OCI-M2 (cell line): ENCODE measurements around the gene ZNF487.
"Not testable (repeated sequence)": the region's sequence is repeated elsewhere in the genome, so short reads cannot be mapped to it uniquely, and the experiment has no call there.

ENCODE experiments used
- DNase-seq: peaks from one replicate; lab custom pipeline; 2025; ENCODE audit not compliant: unreplicated experiment; lab: John Stamatoyannopoulos, UW

Gene ZNF487

DNA sequence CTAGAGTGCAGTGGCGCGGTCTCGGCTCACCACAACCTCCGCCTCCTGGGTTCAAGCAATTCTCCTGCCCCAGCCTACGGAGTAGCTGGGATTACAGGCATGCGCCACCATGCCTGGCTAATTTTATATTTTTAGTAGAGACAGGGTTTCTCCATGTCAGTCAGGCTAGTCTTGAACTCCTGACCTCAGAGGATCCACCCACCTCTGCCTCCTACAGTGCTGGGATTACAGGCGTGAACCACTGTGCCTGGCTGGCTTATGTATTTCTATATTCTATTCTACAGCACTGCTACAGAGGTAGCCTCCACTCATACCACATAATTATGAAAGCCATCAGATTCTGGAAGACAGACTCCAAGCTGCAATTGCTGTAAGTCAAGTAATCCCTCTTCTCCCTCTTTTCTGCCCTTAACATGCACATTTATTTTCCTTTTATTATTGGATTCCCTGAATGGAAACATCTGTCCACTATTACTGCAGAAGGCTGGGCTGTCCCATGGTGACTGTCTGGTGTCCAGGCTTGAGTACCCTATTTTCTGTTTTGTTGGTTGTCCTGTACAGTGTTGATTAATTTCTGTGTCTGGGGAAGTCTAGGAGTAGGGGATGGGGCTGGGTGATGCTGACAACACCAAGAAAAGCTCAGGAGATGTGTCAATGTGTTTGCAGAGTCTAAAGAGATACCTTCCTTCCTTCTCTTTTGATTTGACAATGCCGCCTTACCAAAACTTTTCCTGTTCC, 5.8 kb upstream of the ZNF487 start:
- DNase-seq, result no peak

GRCh38 chr10:43437141-43437870, 395 bp downstream of the ZNF487 start:
- DNase-seq, result no peak

GRCh38 chr10:43440463-43441134, 3.7 kb downstream of the ZNF487 start:
- no peak for DNase-seq

DNA sequence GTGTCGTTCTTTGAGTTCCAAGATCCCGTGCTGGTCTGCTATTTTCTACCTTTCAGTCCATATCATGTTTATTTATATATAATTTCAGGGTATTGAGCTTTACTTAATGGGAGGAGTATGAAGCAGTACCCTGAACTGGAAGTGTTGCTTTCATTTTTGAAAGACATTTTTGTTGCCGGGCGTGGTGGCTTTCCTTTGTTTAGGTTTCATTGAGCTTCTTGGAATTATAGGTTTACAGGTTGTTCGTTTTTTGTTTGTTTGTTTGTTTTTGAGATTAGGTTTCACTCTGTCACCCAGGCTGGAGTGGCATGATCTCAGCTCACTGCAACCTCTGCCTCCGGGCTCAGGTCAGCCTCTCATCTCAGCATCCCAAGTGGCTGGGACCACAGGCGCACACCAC, 7.4 kb downstream of the ZNF487 start:
- no peak for DNase-seq

- no peak for DNase-seq
Observed at GRCh38 chr10:43444897-43445466, 8.1 kb downstream of the ZNF487 start.

GRCh38 chr10:43446219-43447017, 9.5 kb downstream of the ZNF487 start:
- DNase-seq, result not testable (repeated sequence)

DNA sequence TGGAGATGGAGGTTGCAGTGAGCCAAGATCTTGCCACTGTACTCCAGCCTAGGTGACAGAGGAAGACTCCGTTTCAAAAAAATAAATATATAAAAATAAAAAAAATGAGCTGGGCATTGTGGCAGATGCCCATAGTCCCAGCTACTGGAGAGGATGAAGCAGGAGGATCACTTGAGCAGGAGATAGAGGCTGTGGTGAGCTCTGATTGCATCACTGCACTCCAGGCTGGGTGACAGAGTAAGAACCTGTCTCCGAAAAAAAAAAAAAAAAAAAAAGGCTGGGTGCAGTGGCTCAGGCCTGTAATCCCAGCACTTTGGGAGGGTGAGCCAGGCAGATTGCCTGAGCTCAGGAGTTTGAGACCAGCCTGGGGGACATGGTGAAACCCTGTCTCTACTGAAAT, 11.8 kb downstream of the ZNF487 start:
- no peak for DNase-seq

- DNase-seq, result no peak
Observed at GRCh38 chr10:43452356-43452914, 15.5 kb downstream of the ZNF487 start.

DNA sequence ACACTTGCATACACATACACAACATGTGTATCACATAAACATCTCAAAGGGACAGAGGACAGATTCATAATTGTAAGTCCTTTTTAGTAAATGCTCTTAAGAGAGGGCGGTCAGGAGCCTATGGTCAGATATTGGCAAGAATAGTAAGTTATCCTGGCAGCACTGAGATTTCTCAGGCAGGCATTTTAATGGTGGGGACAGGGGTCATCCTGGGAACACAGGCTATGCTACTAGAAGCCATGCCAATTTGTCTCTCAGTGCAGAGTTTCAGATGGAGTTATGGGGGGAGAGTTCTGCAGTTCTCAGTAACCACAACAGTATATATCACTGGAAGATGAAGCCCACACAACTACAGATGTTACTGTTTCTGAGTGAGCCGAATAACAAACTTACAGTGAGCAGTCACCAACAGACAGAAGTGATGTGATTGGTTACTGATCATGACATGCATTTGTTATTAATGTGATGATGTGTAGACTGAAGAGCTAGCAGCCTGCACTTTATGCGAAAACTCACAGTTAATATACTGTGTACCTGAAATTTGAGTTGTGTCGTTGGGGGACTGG, 16.4 kb downstream of the ZNF487 start:
- no peak for DNase-seq

DNA sequence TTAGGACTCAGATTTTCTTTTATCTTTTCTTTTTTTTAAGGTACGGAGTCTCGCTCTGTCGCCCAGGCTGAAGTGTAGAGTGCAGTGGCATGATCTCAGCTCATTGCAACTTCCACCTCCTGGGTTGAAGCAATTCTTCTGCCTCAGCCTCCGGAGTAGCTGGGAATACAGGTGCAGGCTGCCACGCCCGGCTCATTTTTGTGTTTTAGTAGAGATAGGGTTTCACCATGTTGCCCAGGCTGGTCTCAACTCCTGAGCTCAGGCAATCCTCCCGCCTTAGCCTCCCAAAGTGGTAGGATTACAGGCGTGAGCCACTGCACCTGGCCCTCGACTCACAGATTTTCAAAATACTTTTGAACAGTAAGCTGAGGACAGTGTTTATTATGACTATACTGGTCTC, 17.1 kb downstream of the ZNF487 start:
- DNase-seq, result not testable (repeated sequence)

DNA sequence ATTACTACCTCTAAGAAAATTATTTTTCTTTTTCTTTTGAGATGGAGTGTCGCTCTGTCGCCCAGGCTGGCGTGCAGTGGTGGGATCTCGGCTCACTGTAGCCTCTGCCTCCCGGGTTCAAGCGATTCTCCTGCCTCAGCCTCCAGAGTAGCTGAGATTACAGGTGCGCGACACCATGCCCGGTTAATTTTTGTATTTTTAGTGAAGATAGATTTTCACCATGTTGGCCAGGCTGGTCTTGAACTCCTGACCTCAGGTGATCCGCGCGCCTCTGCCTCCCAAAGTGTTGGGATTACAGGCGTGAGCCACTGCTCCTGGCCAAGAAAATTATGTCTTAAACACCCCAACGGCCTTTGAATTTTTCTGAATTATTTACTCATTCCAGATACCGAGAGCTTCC, 19.6 kb downstream of the ZNF487 start:
- DNase-seq, result not testable (repeated sequence)

GRCh38 chr10:43458227-43458626, 21.3 kb downstream of the ZNF487 start:
- no peak for DNase-seq

DNA sequence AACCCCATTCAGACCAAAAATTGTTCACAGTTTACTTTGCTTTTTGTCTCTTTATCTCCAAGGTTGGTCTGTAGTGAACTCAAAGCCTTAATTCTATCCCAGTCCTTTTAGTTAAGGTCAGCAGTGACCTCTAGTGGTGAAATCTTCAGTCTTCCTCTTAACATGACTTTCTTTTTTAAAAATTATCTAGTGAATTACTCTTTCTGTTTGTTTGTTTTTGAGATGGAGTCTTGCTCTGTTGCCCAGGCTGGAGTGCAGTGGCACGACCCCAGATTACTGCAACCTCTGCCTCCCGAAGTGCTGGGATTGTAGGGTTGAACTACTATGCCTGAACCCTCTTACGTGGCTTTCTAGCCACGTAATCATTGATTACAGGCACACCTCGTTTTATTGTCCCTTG, 25.0 kb downstream of the ZNF487 start:
- no peak for DNase-seq

DNA sequence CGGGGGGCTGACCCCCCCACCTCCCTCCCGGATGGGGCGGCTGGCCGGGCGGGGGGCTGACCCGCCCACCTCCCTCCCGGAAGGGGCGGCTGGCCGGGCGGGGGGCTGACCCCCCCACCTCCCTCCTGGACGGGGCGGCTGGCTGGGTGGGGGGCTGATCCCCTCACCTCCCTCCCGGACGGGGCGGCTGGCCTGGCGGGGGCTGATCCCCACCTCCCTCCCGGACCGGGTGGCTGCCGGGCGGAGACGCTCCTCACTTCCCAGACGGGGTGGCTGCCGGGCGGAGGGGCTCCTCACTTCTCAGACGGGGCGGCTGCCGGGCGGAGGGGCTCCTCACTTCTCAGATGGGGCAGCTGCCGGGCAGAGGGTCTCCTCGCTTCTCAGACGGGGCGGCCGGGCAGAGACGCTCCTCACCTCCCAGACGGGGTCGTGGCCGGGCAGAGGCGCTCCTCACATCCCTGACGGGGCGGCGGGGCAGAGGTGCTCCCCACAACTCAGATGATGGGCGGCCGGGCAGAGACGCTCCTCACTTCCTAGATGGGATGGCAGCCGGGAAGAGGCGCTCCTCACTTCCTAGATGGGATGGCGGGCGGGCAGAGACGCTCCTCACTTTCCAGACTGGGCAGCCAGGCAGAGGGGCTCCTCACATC, 28.3 kb downstream of the ZNF487 start:
- not testable (repeated sequence) for DNase-seq

GRCh38 chr10:43465736-43466120, 28.8 kb downstream of the ZNF487 start:
- not testable (repeated sequence) for DNase-seq

DNA sequence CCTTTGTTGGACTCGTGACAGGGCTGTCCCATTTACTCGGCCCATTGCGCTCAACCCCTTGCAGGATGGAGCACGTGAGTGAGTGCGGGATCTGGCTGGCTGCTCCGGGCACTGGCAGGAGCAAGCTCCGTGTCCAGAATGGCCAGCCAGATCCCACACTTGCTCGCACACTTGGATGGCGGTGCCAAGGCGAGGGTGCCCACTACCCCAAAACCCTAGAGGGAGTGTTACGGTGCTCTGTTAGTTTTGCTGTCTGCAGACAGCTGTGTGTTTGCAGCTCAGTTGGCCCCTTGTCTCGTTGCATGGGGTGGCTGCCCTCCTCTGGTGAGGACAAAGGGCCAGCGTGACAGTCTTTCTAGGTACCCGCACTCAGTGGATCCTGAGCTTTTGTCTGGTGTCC, 34.2 kb downstream of the ZNF487 start:
- DNase-seq, result no peak

DNA sequence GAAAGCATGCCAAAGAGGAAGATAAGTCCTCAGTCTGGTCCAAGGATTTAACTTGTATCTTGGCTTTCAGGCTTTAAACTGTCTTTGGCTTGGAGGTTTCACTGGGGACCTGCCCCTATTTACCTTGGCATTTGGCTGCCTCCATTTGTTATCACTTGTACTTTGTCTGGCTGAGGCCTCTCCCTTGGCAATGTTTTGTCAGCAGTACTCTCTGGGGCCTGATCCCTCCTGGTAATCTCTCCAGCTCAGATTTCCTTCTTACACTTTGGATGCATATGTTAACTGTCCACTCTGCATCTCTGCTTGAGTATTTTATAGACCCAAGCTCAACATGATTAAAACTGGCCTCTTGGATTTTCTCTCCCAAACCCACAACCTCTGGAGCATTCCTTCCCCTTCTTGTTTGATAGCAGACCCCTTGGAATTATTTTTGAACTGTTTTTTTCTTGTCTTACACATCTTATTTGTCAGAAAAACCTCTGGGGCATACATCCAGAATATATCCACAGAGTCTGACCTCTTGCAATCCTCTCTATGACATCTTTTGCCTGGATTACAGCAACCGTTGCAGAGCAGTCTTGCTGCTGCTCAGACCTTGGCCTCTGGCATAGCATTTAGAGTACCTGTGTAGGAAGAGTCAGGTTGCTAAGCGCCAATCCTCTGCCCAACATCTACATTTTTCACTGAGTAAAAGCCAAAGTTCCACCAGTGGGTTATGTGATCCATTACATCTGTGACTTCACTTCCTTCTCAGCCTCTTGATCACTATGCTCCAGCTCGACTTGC, 35.2 kb downstream of the ZNF487 start:
- DNase-seq, result no peak

DNA sequence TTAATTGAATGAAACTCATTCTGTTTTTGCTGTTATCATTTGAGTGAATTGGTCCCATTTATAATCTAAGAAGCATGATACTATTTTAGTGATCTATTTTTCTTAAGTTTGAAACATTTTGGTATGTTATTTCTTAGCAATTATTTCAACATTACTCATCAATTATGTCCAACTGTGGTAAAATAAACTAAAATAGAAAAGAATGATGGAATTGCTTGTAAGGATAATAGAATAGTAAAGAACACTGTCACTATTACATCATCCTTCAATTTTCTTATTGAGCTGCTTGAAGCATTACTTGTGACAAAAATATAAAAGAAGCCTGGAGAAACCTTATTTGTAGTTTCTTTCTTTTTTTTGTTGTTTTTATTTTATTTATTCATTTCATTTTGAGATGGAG, 42.4 kb downstream of the ZNF487 start:
- no peak for DNase-seq
